ENCODE results near the gene LSM8.

DNA sequence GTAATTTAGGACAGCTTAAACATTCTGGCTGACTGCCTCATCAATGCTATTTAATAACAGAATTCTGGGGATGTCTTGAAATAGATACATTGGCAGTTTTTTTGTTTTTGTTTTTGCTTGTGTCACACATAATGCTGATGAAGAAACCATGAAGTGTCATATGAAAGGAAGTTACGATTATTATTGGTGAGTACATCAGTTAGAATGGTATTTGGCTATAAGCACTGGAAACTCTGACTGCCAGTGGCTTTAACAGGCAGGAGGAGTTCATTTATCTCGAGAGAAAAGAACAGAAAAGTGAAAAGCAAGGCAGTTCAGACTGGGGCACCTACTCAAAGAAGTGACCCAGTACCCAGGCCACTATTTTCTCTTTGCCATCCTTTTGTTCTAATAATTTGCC is 18.1 kb downstream of the LSM8 start:
- TF ChIP-seq PML (IDR thresholded peaks at IDR 0.05; ENCODE audit: low read length) (no peak), E4F1 (IDR thresholded peaks at IDR 0.05; ENCODE audit: borderline replicate concordance, partially characterized antibody) (no peak), CHD4 (IDR thresholded peaks at IDR 0.05) (no peak), POLR2AphosphoS5 (IDR thresholded peaks at IDR 0.05; ENCODE audit: low read length) (no peak), GABPA (IDR thresholded peaks at IDR 0.05; ENCODE audit: low read depth) (no peak), EZH2 (IDR thresholded peaks at IDR 0.05; ENCODE audit: borderline replicate concordance, control insufficient read depth, low read depth, low read length) (no peak), CTCF (IDR thresholded peaks at IDR 0.05 in 2 of 3, conservative IDR thresholded peaks at IDR 0.05 in 1 of 3; ENCODE audit: control insufficient read depth in 2 of 3, extremely low read depth in 1 of 3, insufficient read depth in 1 of 3, low read depth in 3 of 3, low read length in 3 of 3) (no peak), DPF2 (IDR thresholded peaks at IDR 0.05) (no peak), CHD2 (IDR thresholded peaks at IDR 0.05; ENCODE audit: borderline replicate concordance, low read depth, low read length) (no peak), ESRRA (IDR thresholded peaks at IDR 0.05; ENCODE audit: low read length) (no peak), ZNF274 (IDR thresholded peaks at IDR 0.05; ENCODE audit: insufficient read depth, insufficient read length) (no peak)
